VCaP (cell line): ENCODE data around the gene BHLHE41.
A peak's percentile ranks its signal among the peaks of the same experiment; 100 is the strongest.

ENCODE experiments used
- H3K27ac ChIP-seq: fragments of 450-650 bp; 2 replicates; pipeline ENCODE4 v1.5.1; 2017
- TF ChIP-seq, protein P1 (sequence below): fragments of 450-650 bp; conservative IDR thresholded peaks from 2 replicates; pipeline ENCODE4 v1.5.1; 2017; ENCODE audit warnings: mild to moderate bottlenecking, moderate library complexity

Gene BHLHE41

DNA sequence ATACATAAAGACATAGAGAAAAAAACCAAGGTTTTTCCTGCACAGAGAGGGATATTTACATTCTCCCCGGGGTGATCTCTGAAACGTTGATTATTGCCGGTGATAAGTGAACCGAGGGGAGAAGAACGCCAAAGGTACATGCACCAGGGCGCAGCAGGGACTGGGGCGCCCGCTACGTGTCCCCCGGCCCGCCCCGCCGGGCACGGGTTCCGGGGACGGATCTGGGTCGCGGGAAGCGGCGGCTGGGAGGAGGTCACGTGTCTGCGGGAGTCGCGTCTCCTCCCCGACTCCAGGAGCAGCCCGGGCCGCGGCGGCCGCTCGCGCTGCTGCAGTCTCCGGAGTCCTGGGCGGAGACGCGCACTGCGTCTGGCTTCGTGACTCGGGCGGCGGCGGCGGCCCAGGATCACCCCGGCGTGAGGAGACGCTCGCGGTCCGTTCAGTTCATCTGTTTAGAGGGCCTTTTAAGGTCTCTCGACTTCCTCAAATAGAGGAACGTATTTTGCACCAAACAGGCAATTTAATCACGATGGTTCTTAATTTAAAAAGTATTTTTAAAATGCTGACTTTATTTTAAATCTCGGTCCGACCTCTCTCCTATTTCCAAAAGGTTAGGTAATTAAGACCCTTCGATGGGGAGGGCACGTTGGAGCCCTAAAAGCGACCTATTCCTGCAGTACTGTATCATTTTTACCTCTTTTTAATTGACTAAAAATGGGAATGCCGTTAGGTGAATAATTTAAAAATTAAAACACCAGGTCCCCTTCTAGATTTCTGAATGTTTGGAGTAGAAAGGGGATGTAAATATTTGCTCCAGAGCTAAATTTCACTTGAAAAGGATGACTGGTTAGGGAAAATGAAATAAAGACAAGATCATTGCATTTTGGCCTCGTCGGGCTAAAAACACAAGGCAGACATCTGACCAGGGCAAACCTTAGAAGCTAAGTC is 1.8 kb upstream of the BHLHE41 start:
- peak overlapping the region; percentile 95 for H3K27ac ChIP-seq
- TF ChIP-seq, protein P1, sequence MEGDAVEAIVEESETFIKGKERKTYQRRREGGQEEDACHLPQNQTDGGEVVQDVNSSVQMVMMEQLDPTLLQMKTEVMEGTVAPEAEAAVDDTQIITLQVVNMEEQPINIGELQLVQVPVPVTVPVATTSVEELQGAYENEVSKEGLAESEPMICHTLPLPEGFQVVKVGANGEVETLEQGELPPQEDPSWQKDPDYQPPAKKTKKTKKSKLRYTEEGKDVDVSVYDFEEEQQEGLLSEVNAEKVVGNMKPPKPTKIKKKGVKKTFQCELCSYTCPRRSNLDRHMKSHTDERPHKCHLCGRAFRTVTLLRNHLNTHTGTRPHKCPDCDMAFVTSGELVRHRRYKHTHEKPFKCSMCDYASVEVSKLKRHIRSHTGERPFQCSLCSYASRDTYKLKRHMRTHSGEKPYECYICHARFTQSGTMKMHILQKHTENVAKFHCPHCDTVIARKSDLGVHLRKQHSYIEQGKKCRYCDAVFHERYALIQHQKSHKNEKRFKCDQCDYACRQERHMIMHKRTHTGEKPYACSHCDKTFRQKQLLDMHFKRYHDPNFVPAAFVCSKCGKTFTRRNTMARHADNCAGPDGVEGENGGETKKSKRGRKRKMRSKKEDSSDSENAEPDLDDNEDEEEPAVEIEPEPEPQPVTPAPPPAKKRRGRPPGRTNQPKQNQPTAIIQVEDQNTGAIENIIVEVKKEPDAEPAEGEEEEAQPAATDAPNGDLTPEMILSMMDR: peak; percentile 45

- H3K27ac ChIP-seq: peak overlapping the region; percentile 95
- TF ChIP-seq, protein P1: no peak
Measured at GRCh38 chr12:26125400-26126339, 833 bp upstream of the BHLHE41 start.

DNA sequence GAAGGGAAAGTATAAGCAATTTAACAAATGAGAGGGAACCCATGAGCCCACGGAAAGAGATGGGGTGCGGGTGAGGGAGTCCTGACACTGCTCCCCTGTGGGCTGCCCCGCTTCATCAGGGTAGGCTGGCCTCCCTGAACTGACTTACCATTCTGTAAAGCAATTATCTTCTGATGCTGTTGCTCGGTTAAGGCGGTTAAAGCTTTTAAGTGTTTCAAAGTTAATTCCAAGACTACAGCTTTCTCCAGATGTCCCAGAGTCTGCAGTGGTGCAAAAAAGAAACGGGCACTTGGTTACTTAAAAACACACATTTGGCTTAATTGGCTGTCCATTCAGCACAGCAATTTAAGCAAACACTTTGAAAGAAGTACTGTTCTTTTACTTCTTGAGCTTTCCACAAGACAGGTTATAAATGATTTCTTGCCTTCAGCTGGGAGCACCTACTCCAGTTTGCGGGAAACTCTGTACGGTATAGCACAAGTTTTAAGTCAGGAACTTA is 1.3 kb downstream of the BHLHE41 start:
- TF ChIP-seq, protein P1: no peak
- H3K27ac ChIP-seq: peak overlapping the region; percentile 95

DNA sequence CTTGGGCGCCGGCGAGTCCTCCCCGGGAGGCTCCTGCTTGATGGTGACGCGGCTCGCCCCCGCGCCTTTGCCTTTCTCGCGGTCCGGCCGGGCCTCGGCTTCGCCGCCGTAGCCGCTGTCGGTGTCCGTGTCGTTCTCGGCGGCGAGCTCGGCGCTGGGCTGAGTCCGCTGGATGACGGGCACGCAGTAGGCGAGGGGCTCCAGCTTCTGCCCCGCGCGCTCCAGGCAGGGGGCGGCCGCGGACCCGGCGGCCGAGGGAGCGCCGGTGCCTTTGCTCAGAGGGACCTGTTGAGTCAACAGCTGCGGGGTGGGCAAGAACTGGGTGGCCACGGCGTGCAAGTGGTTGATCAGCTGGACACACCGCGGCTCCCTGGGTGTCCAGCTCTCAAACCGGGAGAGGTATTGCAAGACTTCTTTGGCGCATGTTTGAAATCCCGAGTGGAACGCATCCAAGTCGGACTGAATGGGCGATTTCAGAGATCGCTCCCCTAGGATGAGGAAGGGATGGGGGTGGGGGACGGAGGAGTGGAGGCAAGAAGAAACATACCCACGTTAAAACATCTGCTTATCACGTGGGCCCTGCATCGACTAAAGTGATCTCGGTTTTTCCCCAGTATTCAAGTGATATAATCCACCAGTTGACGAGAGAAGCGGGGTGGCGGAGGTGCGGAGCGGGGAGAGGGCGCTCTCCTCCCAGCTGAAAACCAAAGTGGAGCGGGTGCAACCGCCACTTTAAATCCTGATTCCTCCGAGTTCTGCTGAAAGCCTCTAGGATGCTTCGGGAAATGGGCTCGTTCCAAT is 2.0 kb downstream of the BHLHE41 start:
- peak overlapping the region; percentile 95 for H3K27ac ChIP-seq

DNA sequence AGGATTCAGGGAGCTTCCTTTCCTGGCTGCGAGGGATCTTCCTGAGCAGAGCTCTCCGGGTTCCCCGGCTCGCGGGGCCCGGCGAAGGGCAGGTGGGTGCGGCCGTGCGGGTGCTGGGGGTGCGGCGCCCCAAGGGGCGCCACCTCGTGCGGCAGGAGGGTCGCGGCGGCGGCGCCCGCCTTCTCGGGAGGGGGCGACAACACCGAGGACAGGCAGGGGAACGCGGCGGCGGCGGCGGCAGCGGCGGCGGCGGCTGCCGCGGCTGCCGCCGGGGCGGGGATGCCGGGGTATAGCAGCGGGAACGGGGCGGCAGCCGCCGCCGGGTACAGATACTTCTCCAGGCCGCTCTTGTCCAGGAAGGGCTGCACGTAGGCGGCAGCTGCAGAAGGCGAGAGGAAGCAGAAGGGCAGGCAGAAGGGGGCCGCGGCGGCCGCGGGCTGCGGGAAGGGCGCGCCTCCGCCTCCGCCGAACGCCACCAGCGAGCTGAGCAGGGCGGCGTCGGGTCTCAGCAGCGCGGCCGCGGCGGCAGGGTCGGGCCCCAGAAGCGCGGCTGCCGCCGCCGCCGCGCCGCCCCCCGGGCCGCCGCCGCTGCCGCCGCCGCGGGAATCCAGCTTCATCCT is 2.7 kb downstream of the BHLHE41 start:
- H3K27ac ChIP-seq: peak overlapping the region; percentile 95
- TF ChIP-seq, protein P1: no peak

More for the DNA sequence above, 2.0 kb downstream of the BHLHE41 start:
- TF ChIP-seq, protein P1: peak; percentile 46

DNA sequence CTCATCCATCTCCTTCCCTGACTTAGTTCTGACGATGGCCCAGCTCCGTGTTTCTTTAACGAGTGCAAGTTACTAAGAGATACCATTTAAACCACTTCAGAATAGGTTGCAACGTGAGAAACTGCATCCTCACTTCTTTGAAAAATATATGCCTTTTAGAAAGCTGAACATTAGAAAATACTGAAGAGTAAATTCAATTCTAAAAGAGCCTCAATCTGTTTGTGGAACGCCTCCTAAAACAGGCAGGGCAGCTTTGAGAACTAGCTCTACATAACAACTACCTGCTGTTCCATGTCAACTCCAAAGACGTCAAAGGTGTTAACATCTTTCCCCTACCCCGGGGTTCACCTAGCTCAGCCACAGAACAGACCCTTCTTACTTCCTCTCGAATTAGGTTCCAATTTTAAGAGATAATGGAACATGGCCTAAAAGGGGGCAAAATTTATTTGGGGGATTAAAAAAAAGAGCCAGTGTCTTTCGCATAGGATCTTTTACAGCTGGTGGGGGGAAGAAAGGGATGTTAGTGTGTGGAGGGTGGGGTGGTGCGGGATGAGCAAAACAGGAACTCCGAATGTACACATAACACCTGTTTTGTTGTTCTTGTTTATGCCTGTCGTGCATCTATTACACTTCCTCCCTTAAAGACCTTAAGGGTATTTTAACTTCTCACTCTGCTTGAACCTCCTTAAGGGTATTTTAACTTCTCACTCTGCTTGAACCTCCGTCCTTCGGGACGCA is 3.3 kb downstream of the BHLHE41 start:
- peak overlapping the region; percentile 95 for H3K27ac ChIP-seq
- TF ChIP-seq, protein P1: no peak
